Liver (tissue), 9 donors: ENCODE data around the gene RAPSN. TPM values are rescaled to one million over a fixed set of nuclear protein-coding genes. Genes with fewer than 3 reads are reported as not detected.

Source experiments
- DNase-seq: peaks from one replicate; pipeline ENCODE4 v3.0.0-alpha.2; 2017; ENCODE audit warnings: low spot score
- H3K27ac ChIP-seq, 2 donors: one replicate each; pipeline ENCODE4 v1.7.0; 2013; ENCODE audit warnings: inconsistent platforms in 2 of 2, low read length in 2 of 2, control low read depth in 1 of 2, low read depth in 1 of 2, mild to moderate bottlenecking in 1 of 2
- H3K27me3 ChIP-seq, 4 donors: one replicate each; pipeline versions ENCODE4 v1.6.1 to v1.7.0; 2013; ENCODE audit warnings: low read length in 3 of 4, inconsistent platforms in 1 of 4, mild to moderate bottlenecking in 1 of 4, moderate library complexity in 1 of 4; ENCODE audit not compliant: control insufficient read depth in 4 of 4, insufficient read depth in 4 of 4
- H3K36me3 ChIP-seq, 4 donors: one replicate each; pipeline versions ENCODE4 v1.6.1 to v1.7.0; 2013; ENCODE audit warnings: low read length in 3 of 4, mild to moderate bottlenecking in 3 of 4, low read depth in 1 of 4, moderate library complexity in 1 of 4; ENCODE audit not compliant: control insufficient read depth in 4 of 4, insufficient read depth in 3 of 4
- H3K4me1 ChIP-seq, 4 donors: one replicate each; pipeline versions ENCODE4 v1.6.1 to v1.7.0; 2013; ENCODE audit warnings: low read length in 3 of 4, mild to moderate bottlenecking in 3 of 4, moderate library complexity in 1 of 4; ENCODE audit not compliant: control insufficient read depth in 4 of 4, insufficient read depth in 4 of 4
- H3K4me3 ChIP-seq, 3 donors: one replicate each; pipeline versions ENCODE4 v1.6.1 to v1.7.0; 2013; ENCODE audit warnings: low read length in 3 of 3, control low read depth in 1 of 3, low read depth in 1 of 3, mild to moderate bottlenecking in 1 of 3
- H3K9ac ChIP-seq, 2 donors: one replicate each; pipeline ENCODE4 v1.7.0; 2013; ENCODE audit warnings: low read length in 2 of 2, mild to moderate bottlenecking in 2 of 2, moderate library complexity in 2 of 2, control low read depth in 1 of 2, low read depth in 1 of 2
- H3K9me3 ChIP-seq, 4 donors: one replicate each; pipeline versions ENCODE4 v1.6.1 to v1.7.0; 2013; ENCODE audit warnings: low read length in 3 of 4; ENCODE audit not compliant: control insufficient read depth in 4 of 4
- ATF3 ChIP-seq: IDR thresholded peaks from 2 replicates; pipeline ENCODE4 v1.6.1; 2016; ENCODE audit warnings: antibody characterized with exemption
- EGR1 ChIP-seq, 2 donors: IDR thresholded peaks; 2 replicates each; pipeline ENCODE4 v1.6.1; 2016 to 2018; ENCODE audit warnings: antibody characterized with exemption in 2 of 2, low read depth in 2 of 2
- FOXA1 ChIP-seq: IDR thresholded peaks from 2 replicates; pipeline ENCODE4 v1.6.1; 2016; ENCODE audit warnings: antibody characterized with exemption
- FOXA2 ChIP-seq: IDR thresholded peaks from 2 replicates; pipeline ENCODE4 v1.6.1; 2016; ENCODE audit warnings: antibody characterized with exemption
- GABPA ChIP-seq, 2 donors: IDR thresholded peaks in 1 of 2; conservative IDR thresholded peaks in 1 of 2; 2 replicates each; pipeline ENCODE4 v1.6.1; 2016; ENCODE audit warnings: antibody characterized with exemption in 2 of 2, mild to moderate bottlenecking in 1 of 2, moderate library complexity in 1 of 2
- HNF4A ChIP-seq, 2 donors: conservative IDR thresholded peaks; 2 replicates each; pipeline ENCODE4 v1.6.1; 2016; ENCODE audit warnings: antibody characterized with exemption in 2 of 2, mild to moderate bottlenecking in 2 of 2
- HNF4G ChIP-seq: IDR thresholded peaks from 2 replicates; pipeline ENCODE4 v1.6.1; 2016; ENCODE audit warnings: antibody characterized with exemption
- JUND ChIP-seq, 2 donors: IDR thresholded peaks; 2 replicates each; pipeline ENCODE4 v1.6.1; 2016; ENCODE audit warnings: antibody characterized with exemption in 2 of 2
- MAX ChIP-seq: IDR thresholded peaks from 2 replicates; pipeline ENCODE4 v1.6.1; 2016; ENCODE audit warnings: antibody characterized with exemption
- NR2F2 ChIP-seq: IDR thresholded peaks from 2 replicates; pipeline ENCODE4 v1.6.1; 2016; ENCODE audit warnings: antibody characterized with exemption
- RAD21 ChIP-seq, 2 donors: IDR thresholded peaks; 2 replicates each; pipeline ENCODE4 v1.6.1; 2016; ENCODE audit warnings: antibody characterized with exemption in 2 of 2, mild to moderate bottlenecking in 2 of 2
- REST ChIP-seq: IDR thresholded peaks from 2 replicates; pipeline ENCODE4 v1.6.1; 2016; ENCODE audit warnings: antibody characterized with exemption, mild to moderate bottlenecking
- RXRA ChIP-seq, 2 donors: IDR thresholded peaks; 2 replicates each; pipeline ENCODE4 v1.6.1; 2017 to 2018; ENCODE audit warnings: antibody characterized with exemption in 2 of 2, mild to moderate bottlenecking in 1 of 2
- SP1 ChIP-seq: IDR thresholded peaks from 2 replicates; pipeline ENCODE4 v1.6.1; 2018; ENCODE audit warnings: antibody characterized with exemption, mild to moderate bottlenecking
- TAF1 ChIP-seq: conservative IDR thresholded peaks from 2 replicates; pipeline ENCODE4 v1.6.1; 2016; ENCODE audit warnings: antibody characterized with exemption, mild to moderate bottlenecking
- YY1 ChIP-seq: IDR thresholded peaks from 2 replicates; pipeline ENCODE4 v1.6.1; 2016; ENCODE audit warnings: antibody characterized with exemption, mild to moderate bottlenecking
- ZBTB33 ChIP-seq: IDR thresholded peaks from 2 replicates; pipeline ENCODE4 v1.6.1; 2016; ENCODE audit warnings: antibody characterized with exemption
- WGBS: extraction: QIAGEN DNeasy Blood & Tissue Kit; methylation state at CpG from one replicate; pipeline ENCODE4 v1.1.7; 2013; 5-methylcytosine and 5-hydroxymethylcytosine counted together
- polyA plus RNA-seq, 2 donors: library from polyadenylated mRNA; stranded (reverse) in 1 of 2; unstranded in 1 of 2; fragments of 200-250 nt in 1 of 2; fragments of >200 nt in 1 of 2; fragmentation: Nextera tagmentation in 1 of 2; extraction: Ambion mirVana in 1 of 2; gene quantifications; one replicate each; pipeline versions ENCODE4 v1.2.1 to v1.2.3, GENCODE V29; 2013 to 2015
- total RNA-seq, 2 donors: library from RNA; depleted of rRNA; stranded (reverse); fragments of >200 nt; gene quantifications; one replicate each; pipeline ENCODE4 v1.2.3, GENCODE V29; 2014
- TF ChIP-seq, protein P1 (sequence below): fragments of 150-350 bp; IDR thresholded peaks from 2 replicates; pipeline ENCODE4 v1.5.1; 2017; ENCODE audit warnings: improper control_type of control experiment, low read depth, low read length; ENCODE audit not compliant: missing input control
- donor health status: healthy.
- donor health status: healthy.
- donor health status: healthy.
- donor health status: healthy.
- donor health status: healthy.

The RAPSN gene
- total and polyA plus RNA-seq, 4 donors = 0.12 to 0.59 (median 0.28) TPM; not detected in 1

DNA sequence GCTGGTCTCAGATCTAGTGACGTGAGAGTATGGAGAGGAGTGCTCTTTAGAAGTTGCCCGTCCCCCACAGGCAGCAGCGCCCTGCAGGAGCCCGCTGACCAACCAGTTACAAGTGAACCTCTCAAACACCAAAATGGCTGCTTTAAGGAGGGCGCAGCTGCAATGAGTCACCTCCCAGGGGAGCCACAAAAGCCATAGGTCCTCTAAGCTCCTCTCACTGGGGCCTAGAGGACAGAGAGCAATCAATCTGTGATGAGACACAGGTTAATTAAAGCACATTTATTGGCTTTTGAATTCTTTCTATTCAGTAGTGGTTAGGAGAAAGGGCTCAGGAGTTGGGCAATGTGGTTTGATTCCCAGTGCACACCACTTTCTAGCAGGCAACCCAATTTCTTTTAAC, 15.5 kb upstream of the RAPSN start:
- peaks cover 1 to 9% (median 4%) of the 10 kb centered on the region in 4 donors for H3K36me3 ChIP-seq
- H3K4me1 ChIP-seq = peaks cover 8 to 34% (median 33%) of the 10 kb centered on the region in 4 donors
- no peaks in the 10 kb centered on the region for H3K27me3 ChIP-seq
- no peak for TF ChIP-seq MAX
- TF ChIP-seq NR2F2 = no peak
- TF ChIP-seq HNF4A (conservative IDR thresholded peaks at IDR 0.05) = no peak
- no peak for TF ChIP-seq JUND (IDR thresholded peaks at IDR 0.05)
- no peak for TF ChIP-seq EGR1 (IDR thresholded peaks at IDR 0.05; ENCODE audit: low read depth in 2 of 2)
- no peak for TF ChIP-seq REST
- TF ChIP-seq RXRA (IDR thresholded peaks at IDR 0.05) = no peak
- no peak for TF ChIP-seq SP1
- TF ChIP-seq GABPA (IDR thresholded peaks at IDR 0.05 in 1 of 2, conservative IDR thresholded peaks at IDR 0.05 in 1 of 2) = no peak
- TF ChIP-seq, protein P1, sequence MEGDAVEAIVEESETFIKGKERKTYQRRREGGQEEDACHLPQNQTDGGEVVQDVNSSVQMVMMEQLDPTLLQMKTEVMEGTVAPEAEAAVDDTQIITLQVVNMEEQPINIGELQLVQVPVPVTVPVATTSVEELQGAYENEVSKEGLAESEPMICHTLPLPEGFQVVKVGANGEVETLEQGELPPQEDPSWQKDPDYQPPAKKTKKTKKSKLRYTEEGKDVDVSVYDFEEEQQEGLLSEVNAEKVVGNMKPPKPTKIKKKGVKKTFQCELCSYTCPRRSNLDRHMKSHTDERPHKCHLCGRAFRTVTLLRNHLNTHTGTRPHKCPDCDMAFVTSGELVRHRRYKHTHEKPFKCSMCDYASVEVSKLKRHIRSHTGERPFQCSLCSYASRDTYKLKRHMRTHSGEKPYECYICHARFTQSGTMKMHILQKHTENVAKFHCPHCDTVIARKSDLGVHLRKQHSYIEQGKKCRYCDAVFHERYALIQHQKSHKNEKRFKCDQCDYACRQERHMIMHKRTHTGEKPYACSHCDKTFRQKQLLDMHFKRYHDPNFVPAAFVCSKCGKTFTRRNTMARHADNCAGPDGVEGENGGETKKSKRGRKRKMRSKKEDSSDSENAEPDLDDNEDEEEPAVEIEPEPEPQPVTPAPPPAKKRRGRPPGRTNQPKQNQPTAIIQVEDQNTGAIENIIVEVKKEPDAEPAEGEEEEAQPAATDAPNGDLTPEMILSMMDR = no peak
- no peak for TF ChIP-seq ZBTB33
- TF ChIP-seq TAF1 = no peak
- no peak for TF ChIP-seq ATF3
- TF ChIP-seq YY1 = no peak
- TF ChIP-seq FOXA2 = no peak
- no peak for TF ChIP-seq RAD21 (IDR thresholded peaks at IDR 0.05)
- no peak for TF ChIP-seq FOXA1
- TF ChIP-seq HNF4G = no peak
- H3K9ac ChIP-seq = no peak overlapping the region
- H3K4me3 ChIP-seq = no peak overlapping the region
- H3K27ac ChIP-seq = no peak overlapping the region
- H3K9me3 ChIP-seq = no peaks in the 10 kb centered on the region
- no peak for DNase-seq
- 98% methylated on average over 5 of the region's 5 CpGs for WGBS
